ENCODE measurements around the gene SUFU. TPM values are rescaled to one million over a fixed set of nuclear protein-coding genes. Genes with fewer than 3 reads are reported as not detected.

SUFU gene
- total RNA-seq, 4 donors from 2014 or later: 5.5 to 13.3 (median 8.2) TPM

GRCh38 chr10:102462512-102463054 lies 41.2 kb upstream of the SUFU start:
- no peak for TF ChIP-seq CTCF (IDR thresholded peaks at IDR 0.05; ENCODE audit: low read depth)

- TF ChIP-seq CTCF (IDR thresholded peaks at IDR 0.05; ENCODE audit: low read depth): no peak
Measured at GRCh38 chr10:102463983-102464382, 39.8 kb upstream of the SUFU start.

- TF ChIP-seq CTCF (IDR thresholded peaks at IDR 0.05; ENCODE audit: low read depth): no peak
Measured at GRCh38 chr10:102465466-102465865, 38.3 kb upstream of the SUFU start.

- TF ChIP-seq CTCF (IDR thresholded peaks at IDR 0.05; ENCODE audit: low read depth): no peak
Measured at GRCh38 chr10:102467318-102467717, 36.5 kb upstream of the SUFU start.

- TF ChIP-seq CTCF (IDR thresholded peaks at IDR 0.05; ENCODE audit: low read depth): no peak
Measured at GRCh38 chr10:102467971-102468438, 35.8 kb upstream of the SUFU start.

GRCh38 chr10:102468683-102469082 lies 35.1 kb upstream of the SUFU start:
- no peak for TF ChIP-seq CTCF (IDR thresholded peaks at IDR 0.05; ENCODE audit: low read depth)

GRCh38 chr10:102470579-102471546 lies 32.9 kb upstream of the SUFU start:
- TF ChIP-seq CTCF (IDR thresholded peaks at IDR 0.05; ENCODE audit: low read depth): no peak

Measured in subcutaneous adipose tissue (tissue), 4 donors.